ENCODE results near the gene KCTD20. TPM values are rescaled to one million over a fixed set of nuclear protein-coding genes. Genes with fewer than 3 reads are reported as not detected.

Gene KCTD20
- polyA plus RNA-seq, 2 donors, result 16.6 to 18.5 TPM

- Histone ChIP-seq H3K9me3 (ENCODE audit: control insufficient read depth in 2 of 2, insufficient read depth in 1 of 2, low read depth in 1 of 2, low read length in 1 of 2) (no peaks in the 10 kb centered on the region), H3K27me3 (ENCODE audit: control insufficient read depth in 1 of 2, insufficient read depth in 2 of 2, low read length in 2 of 2) (no peaks in the 10 kb centered on the region), H3K4me3 (ENCODE audit: low read depth in 1 of 2, low read length in 2 of 2) (no peak overlapping the region), H3K27ac (ENCODE audit: low read depth in 2 of 2, low read length in 1 of 2) (no peak overlapping the region), H3K4me1 (ENCODE audit: control insufficient read depth in 2 of 2, insufficient read depth in 2 of 2, low read length in 1 of 2) (no peaks in the 10 kb centered on the region), H3K36me3 (ENCODE audit: control insufficient read depth in 2 of 2, insufficient read depth in 2 of 2, low read length in 1 of 2) (peaks cover 0 to 9% of the 10 kb centered on the region in 2 donors)
- WGBS, 2 donors, result 77 to 86% methylated on average over 1 of the region's 1 CpG
Measured at GRCh38 chr6:36487698-36488097, 44.9 kb downstream of the KCTD20 start.

GRCh38 chr6:36488221-36488620, 45.4 kb downstream of the KCTD20 start:
- H3K4me3 ChIP-seq (ENCODE audit: low read depth in 1 of 2, low read length in 2 of 2), result no peak overlapping the region
- H3K27me3 ChIP-seq (ENCODE audit: control insufficient read depth in 1 of 2, insufficient read depth in 2 of 2, low read length in 2 of 2), result no peaks in the 10 kb centered on the region
- H3K27ac ChIP-seq (ENCODE audit: low read depth in 2 of 2, low read length in 1 of 2), result no peak overlapping the region
- peaks cover 0 to 10% of the 10 kb centered on the region in 2 donors for H3K36me3 ChIP-seq (ENCODE audit: control insufficient read depth in 2 of 2, insufficient read depth in 2 of 2, low read length in 1 of 2)
- no peaks in the 10 kb centered on the region for H3K9me3 ChIP-seq (ENCODE audit: control insufficient read depth in 2 of 2, insufficient read depth in 1 of 2, low read depth in 1 of 2, low read length in 1 of 2)
- H3K4me1 ChIP-seq (ENCODE audit: control insufficient read depth in 2 of 2, insufficient read depth in 2 of 2, low read length in 1 of 2), result peaks cover 0 to 1% of the 10 kb centered on the region in 2 donors

GRCh38 chr6:36489426-36489825, 46.6 kb downstream of the KCTD20 start:
- Histone ChIP-seq H3K4me1 (ENCODE audit: control insufficient read depth in 2 of 2, insufficient read depth in 2 of 2, low read length in 1 of 2) (peaks cover 0 to 4% of the 10 kb centered on the region in 2 donors), H3K27me3 (ENCODE audit: control insufficient read depth in 1 of 2, insufficient read depth in 2 of 2, low read length in 2 of 2) (no peaks in the 10 kb centered on the region), H3K9me3 (ENCODE audit: control insufficient read depth in 2 of 2, insufficient read depth in 1 of 2, low read depth in 1 of 2, low read length in 1 of 2) (no peaks in the 10 kb centered on the region), H3K36me3 (ENCODE audit: control insufficient read depth in 2 of 2, insufficient read depth in 2 of 2, low read length in 1 of 2) (peaks cover 0 to 11% of the 10 kb centered on the region in 2 donors), H3K4me3 (ENCODE audit: low read depth in 1 of 2, low read length in 2 of 2) (no peak overlapping the region), H3K27ac (ENCODE audit: low read depth in 2 of 2, low read length in 1 of 2) (no peak overlapping the region)
- 88% methylated on average over 4 of the region's 4 CpGs for WGBS, 2 donors

- H3K27ac ChIP-seq (ENCODE audit: low read depth in 2 of 2, low read length in 1 of 2), result no peak overlapping the region
- H3K36me3 ChIP-seq (ENCODE audit: control insufficient read depth in 2 of 2, insufficient read depth in 2 of 2, low read length in 1 of 2), result peaks cover 5 to 21% of the 10 kb centered on the region in 2 donors
- H3K4me3 ChIP-seq (ENCODE audit: low read depth in 1 of 2, low read length in 2 of 2), result no peak overlapping the region
- no peaks in the 10 kb centered on the region for H3K9me3 ChIP-seq (ENCODE audit: control insufficient read depth in 2 of 2, insufficient read depth in 1 of 2, low read depth in 1 of 2, low read length in 1 of 2)
- peaks cover 0 to 4% of the 10 kb centered on the region in 2 donors for H3K4me1 ChIP-seq (ENCODE audit: control insufficient read depth in 2 of 2, insufficient read depth in 2 of 2, low read length in 1 of 2)
- WGBS, 2 donors, result 92 to 93% methylated on average over 7 of the region's 7 CpGs
- no peaks in the 10 kb centered on the region for H3K27me3 ChIP-seq (ENCODE audit: control insufficient read depth in 1 of 2, insufficient read depth in 2 of 2, low read length in 2 of 2)
Measured at GRCh38 chr6:36491378-36491965, 48.7 kb downstream of the KCTD20 start.

GRCh38 chr6:36492092-36492491, 49.3 kb downstream of the KCTD20 start:
- Histone ChIP-seq H3K4me3 (ENCODE audit: low read depth in 1 of 2, low read length in 2 of 2) (no peak overlapping the region), H3K4me1 (ENCODE audit: control insufficient read depth in 2 of 2, insufficient read depth in 2 of 2, low read length in 1 of 2) (peaks cover 0 to 4% of the 10 kb centered on the region in 2 donors), H3K9me3 (ENCODE audit: control insufficient read depth in 2 of 2, insufficient read depth in 1 of 2, low read depth in 1 of 2, low read length in 1 of 2) (no peaks in the 10 kb centered on the region), H3K27me3 (ENCODE audit: control insufficient read depth in 1 of 2, insufficient read depth in 2 of 2, low read length in 2 of 2) (no peaks in the 10 kb centered on the region), H3K36me3 (ENCODE audit: control insufficient read depth in 2 of 2, insufficient read depth in 2 of 2, low read length in 1 of 2) (peaks cover 5 to 19% of the 10 kb centered on the region in 2 donors), H3K27ac (ENCODE audit: low read depth in 2 of 2, low read length in 1 of 2) (peak overlapping the region; percentile 48 to 68)
- 68 to 74% methylated on average over 4 of the region's 4 CpGs for WGBS, 2 donors

- Histone ChIP-seq H3K27ac (ENCODE audit: low read depth in 2 of 2, low read length in 1 of 2) (peak overlapping the region; percentile 49 to 90), H3K27me3 (ENCODE audit: control insufficient read depth in 1 of 2, insufficient read depth in 2 of 2, low read length in 2 of 2) (no peaks in the 10 kb centered on the region), H3K36me3 (ENCODE audit: control insufficient read depth in 2 of 2, insufficient read depth in 2 of 2, low read length in 1 of 2) (peaks cover 8 to 21% of the 10 kb centered on the region in 2 donors), H3K4me1 (ENCODE audit: control insufficient read depth in 2 of 2, insufficient read depth in 2 of 2, low read length in 1 of 2) (peaks cover 0 to 4% of the 10 kb centered on the region in 2 donors), H3K4me3 (ENCODE audit: low read depth in 1 of 2, low read length in 2 of 2) (no peak overlapping the region), H3K9me3 (ENCODE audit: control insufficient read depth in 2 of 2, insufficient read depth in 1 of 2, low read depth in 1 of 2, low read length in 1 of 2) (no peaks in the 10 kb centered on the region)
- WGBS, 2 donors, result 53 to 65% methylated on average over 1 of the region's 1 CpG
Measured at GRCh38 chr6:36492621-36493020, 49.8 kb downstream of the KCTD20 start.

- Histone ChIP-seq H3K4me3 (ENCODE audit: low read depth in 1 of 2, low read length in 2 of 2) (no peak overlapping the region), H3K4me1 (ENCODE audit: control insufficient read depth in 2 of 2, insufficient read depth in 2 of 2, low read length in 1 of 2) (peaks cover 0 to 4% of the 10 kb centered on the region in 2 donors), H3K36me3 (ENCODE audit: control insufficient read depth in 2 of 2, insufficient read depth in 2 of 2, low read length in 1 of 2) (peaks cover 8 to 21% of the 10 kb centered on the region in 2 donors), H3K9me3 (ENCODE audit: control insufficient read depth in 2 of 2, insufficient read depth in 1 of 2, low read depth in 1 of 2, low read length in 1 of 2) (no peaks in the 10 kb centered on the region), H3K27me3 (ENCODE audit: control insufficient read depth in 1 of 2, insufficient read depth in 2 of 2, low read length in 2 of 2) (no peaks in the 10 kb centered on the region), H3K27ac (ENCODE audit: low read depth in 2 of 2, low read length in 1 of 2) (peak overlapping the region; percentile 36 to 90)
- 77 to 79% methylated on average over 6 of the region's 6 CpGs for WGBS, 2 donors
Measured at GRCh38 chr6:36493319-36493718, 50.5 kb downstream of the KCTD20 start.

GRCh38 chr6:36493859-36494258, 51.1 kb downstream of the KCTD20 start:
- peaks cover 0 to 4% of the 10 kb centered on the region in 2 donors for H3K4me1 ChIP-seq (ENCODE audit: control insufficient read depth in 2 of 2, insufficient read depth in 2 of 2, low read length in 1 of 2)
- peaks cover 8 to 21% of the 10 kb centered on the region in 2 donors for H3K36me3 ChIP-seq (ENCODE audit: control insufficient read depth in 2 of 2, insufficient read depth in 2 of 2, low read length in 1 of 2)
- peak overlapping the region; percentile 84 to 86 for H3K27ac ChIP-seq (ENCODE audit: low read depth in 2 of 2, low read length in 1 of 2)
- no peaks in the 10 kb centered on the region for H3K27me3 ChIP-seq (ENCODE audit: control insufficient read depth in 1 of 2, insufficient read depth in 2 of 2, low read length in 2 of 2)
- no peaks in the 10 kb centered on the region for H3K9me3 ChIP-seq (ENCODE audit: control insufficient read depth in 2 of 2, insufficient read depth in 1 of 2, low read depth in 1 of 2, low read length in 1 of 2)
- WGBS, 2 donors, result 59 to 62% methylated on average over 2 of the region's 2 CpGs
- H3K4me3 ChIP-seq (ENCODE audit: low read depth in 1 of 2, low read length in 2 of 2), result no peak overlapping the region

GRCh38 chr6:36495086-36495485, 52.3 kb downstream of the KCTD20 start:
- Histone ChIP-seq H3K4me3 (ENCODE audit: low read depth in 1 of 2, low read length in 2 of 2) (no peak overlapping the region), H3K36me3 (ENCODE audit: control insufficient read depth in 2 of 2, insufficient read depth in 2 of 2, low read length in 1 of 2) (peaks cover 12 to 17% of the 10 kb centered on the region in 2 donors), H3K27me3 (ENCODE audit: control insufficient read depth in 1 of 2, insufficient read depth in 2 of 2, low read length in 2 of 2) (no peaks in the 10 kb centered on the region), H3K27ac (ENCODE audit: low read depth in 2 of 2, low read length in 1 of 2) (peak overlapping the region in 1 of 2 donors; percentile 86), H3K9me3 (ENCODE audit: control insufficient read depth in 2 of 2, insufficient read depth in 1 of 2, low read depth in 1 of 2, low read length in 1 of 2) (no peaks in the 10 kb centered on the region), H3K4me1 (ENCODE audit: control insufficient read depth in 2 of 2, insufficient read depth in 2 of 2, low read length in 1 of 2) (peaks cover 0 to 4% of the 10 kb centered on the region in 2 donors)
- WGBS, 2 donors, result 90 to 96% methylated on average over 5 of the region's 5 CpGs

- Histone ChIP-seq H3K9me3 (ENCODE audit: control insufficient read depth in 2 of 2, insufficient read depth in 1 of 2, low read depth in 1 of 2, low read length in 1 of 2) (no peaks in the 10 kb centered on the region), H3K27ac (ENCODE audit: low read depth in 2 of 2, low read length in 1 of 2) (no peak overlapping the region), H3K4me1 (ENCODE audit: control insufficient read depth in 2 of 2, insufficient read depth in 2 of 2, low read length in 1 of 2) (no peaks in the 10 kb centered on the region), H3K36me3 (ENCODE audit: control insufficient read depth in 2 of 2, insufficient read depth in 2 of 2, low read length in 1 of 2) (peaks cover 10 to 12% of the 10 kb centered on the region in 2 donors), H3K4me3 (ENCODE audit: low read depth in 1 of 2, low read length in 2 of 2) (no peak overlapping the region), H3K27me3 (ENCODE audit: control insufficient read depth in 1 of 2, insufficient read depth in 2 of 2, low read length in 2 of 2) (no peaks in the 10 kb centered on the region)
- 85 to 91% methylated on average over 4 of the region's 4 CpGs for WGBS, 2 donors
Measured at GRCh38 chr6:36499918-36500317, 57.1 kb downstream of the KCTD20 start.

Data from esophagus (tissue), 2 donors.